Ovary (tissue), 9 donors: ENCODE results near the gene OXGR1. TPM values are rescaled to one million over a fixed set of nuclear protein-coding genes. Genes with fewer than 3 reads are reported as not detected.

Source experiments
- DNase-seq, 5 donors: peaks; one replicate each; pipeline ENCODE4 v3.0.0-alpha.2; 2019 to 2020
- H3K27ac ChIP-seq, 2 donors: fragments of 200-600 bp; one replicate each; pipeline versions ENCODE4 v1.5.1 to v1.8.0; 2019 to 2022
- H3K27me3 ChIP-seq: fragments of 200-600 bp; one replicate; pipeline ENCODE4 v1.8.0; 2022
- H3K36me3 ChIP-seq: fragments of 200-600 bp; sonication (generic); one replicate; pipeline ENCODE4 v1.5.1; 2019
- H3K4me1 ChIP-seq: one replicate; pipeline ENCODE4 v1.8.1; 2013; ENCODE audit warnings: mild to moderate bottlenecking, moderate library complexity; ENCODE audit not compliant: insufficient read depth
- H3K4me3 ChIP-seq: fragments of 200-600 bp; sonication (generic); one replicate; pipeline ENCODE4 v1.5.1; 2017
- H3K9me3 ChIP-seq, 2 donors: fragments of 200-600 bp in 1 of 2; sonication (generic) in 1 of 2; one replicate each; pipeline versions ENCODE4 v1.5.1 to v1.8.1; 2013 to 2019; ENCODE audit warnings: mild to moderate bottlenecking in 1 of 2, moderate library complexity in 1 of 2
- CTCF ChIP-seq, 3 donors: fragments of 450-650 bp in 2 of 3; fragments of 200-600 bp in 1 of 3; IDR thresholded peaks; one replicate each; pipeline versions ENCODE4 v1.5.1 to v1.8.0; 2016 to 2022; ENCODE audit warnings: antibody characterized with exemption in 3 of 3, mild to moderate bottlenecking in 1 of 3
- EP300 ChIP-seq: sonication (generic); formaldehyde crosslinking; IDR thresholded peaks from one replicate; pipeline ENCODE4 v1.6.1; 2017; ENCODE audit warnings: antibody characterized with exemption
- POLR2A ChIP-seq: fragments of 450-650 bp; IDR thresholded peaks from one replicate; pipeline ENCODE4 v1.6.1; 2017; ENCODE audit warnings: antibody characterized with exemption, mild to moderate bottlenecking, moderate library complexity
- WGBS, 3 donors: extraction: QIAGEN DNeasy Blood & Tissue Kit in 1 of 3; methylation state at CpG; one replicate each; pipeline versions ENCODE4 v1.1.5 to v1.1.7; 2013 to 2017; 5-methylcytosine and 5-hydroxymethylcytosine counted together
- intact Hi-C, 4 donors: fragments of 100-400 bp; cut with DNase I; formaldehyde crosslinking; loops; one replicate each; pipeline versions ENCODE4 v1.11.0 to v1.15.1; 2022 to 2023
- polyA plus RNA-seq, 2 donors: library from polyadenylated mRNA; stranded (reverse); fragments of 200-250 nt in 1 of 2; fragments of 350-450 nt in 1 of 2; fragmentation: Illumina TruSeq in 1 of 2; extraction: RNeasy Lipid Tissue Mini Kit (QIAGEN cat#74804) in 1 of 2; gene quantifications; one replicate each; pipeline ENCODE4 v1.2.3, GENCODE V29; 2013 to 2014
- total RNA-seq, 7 donors: library from RNA; depleted of rRNA in 2 of 7; stranded (reverse); fragments of >200 nt in 2 of 7; fragmentation: NEBNext Ultra II Directional in 3 of 7; extraction: Animal tissue kit (Norgen Biotek cat#: 25700) in 3 of 7; gene quantifications; one replicate each; pipeline versions ENCODE4 v1.1.0 to v1.2.4, GENCODE V29; 2016 to 2023
- donor health status: DM: no; HTN: no; CAD: no; lungs with moderate emphysema.
- donor health status: DM: no; HTN: no; CAD: no.
- donor health status: Bipolar disorder and iron deficiency.
- donor health status: DM: yes; HTN: yes; CAD: no.
- donor health status: DM: no; HTN: no; CAD: no.
- donor health status: DM: yes; HTN: yes; CAD: no.

Gene OXGR1
- total and polyA plus RNA-seq, 9 donors, result 0.04 to 0.72 (median 0.39) TPM; not detected in 3

GRCh38 chr13:96952595-96952994, 41.7 kb downstream of the OXGR1 start:
- no peaks in the 10 kb centered on the region for H3K4me1 ChIP-seq
- H3K27me3 ChIP-seq, result no peaks in the 10 kb centered on the region
- no peaks in the 10 kb centered on the region for H3K36me3 ChIP-seq
- H3K9me3 ChIP-seq, result no peaks in the 10 kb centered on the region
- H3K4me3 ChIP-seq, result no peak overlapping the region
- intact Hi-C loops, result no loop called here
- TF ChIP-seq EP300 (no peak), POLR2A (no peak), CTCF (IDR thresholded peaks at IDR 0.05) (no peak)
- no peak overlapping the region for H3K27ac ChIP-seq
- no peak for DNase-seq

GRCh38 chr13:96948127-96948526, 46.1 kb downstream of the OXGR1 start:
- TF ChIP-seq POLR2A (no peak), CTCF (IDR thresholded peaks at IDR 0.05) (no peak), EP300 (no peak)
- intact Hi-C loops, result no loop called here
- no peaks in the 10 kb centered on the region for H3K36me3 ChIP-seq
- 92 to 93% (median 92%) methylated on average over 11 of the region's 11 CpGs for WGBS, 3 donors
- H3K27ac ChIP-seq, result no peak overlapping the region
- H3K4me3 ChIP-seq, result no peak overlapping the region
- H3K4me1 ChIP-seq, result no peaks in the 10 kb centered on the region
- no peaks in the 10 kb centered on the region for H3K27me3 ChIP-seq
- no peak for DNase-seq
- H3K9me3 ChIP-seq, result no peaks in the 10 kb centered on the region

- H3K27ac ChIP-seq, result no peak overlapping the region
- no peak for DNase-seq
- H3K27me3 ChIP-seq, result no peaks in the 10 kb centered on the region
- no peaks in the 10 kb centered on the region for H3K9me3 ChIP-seq
- H3K4me1 ChIP-seq, result no peaks in the 10 kb centered on the region
- TF ChIP-seq POLR2A (no peak), CTCF (IDR thresholded peaks at IDR 0.05) (no peak), EP300 (no peak)
- intact Hi-C loops, result no loop called here
- H3K4me3 ChIP-seq, result no peak overlapping the region
- H3K36me3 ChIP-seq, result no peaks in the 10 kb centered on the region
- WGBS, 3 donors, result 93 to 95% (median 94%) methylated on average over 27 of the region's 27 CpGs
Measured at GRCh38 chr13:96947343-96947910, 46.8 kb downstream of the OXGR1 start.

- Histone ChIP-seq H3K27me3 (no peaks in the 10 kb centered on the region), H3K27ac (no peak overlapping the region), H3K36me3 (no peaks in the 10 kb centered on the region), H3K4me3 (no peak overlapping the region), H3K4me1 (no peaks in the 10 kb centered on the region), H3K9me3 (no peaks in the 10 kb centered on the region)
- no peak for DNase-seq
- 43 to 54% (median 44%) methylated on average over 10 of the region's 10 CpGs for WGBS, 3 donors
- intact Hi-C loops, result no loop called here
- no peak for TF ChIP-seq EP300
- no peak for TF ChIP-seq CTCF (IDR thresholded peaks at IDR 0.05)
- no peak for TF ChIP-seq POLR2A
Measured at GRCh38 chr13:96946709-96947311, 47.5 kb downstream of the OXGR1 start.
